ENCODE data around the gene ULK3.

ULK3 gene

GRCh38 chr15:74842581-74843444 lies at the start of gene ULK3 (continued):
- peak; percentile 31; the same call in 1 of the 2 replicates for TF ChIP-seq ELK4 (IDR thresholded peaks at IDR 0.05; ENCODE audit: borderline replicate concordance, low read depth, low read length)
- TF ChIP-seq ZNF132 (tag by site-specific recombination; IDR thresholded peaks at IDR 0.05; ENCODE audit: borderline replicate concordance): no peak
- peak; percentile 55; the same call in 1 of the 2 replicates for TF ChIP-seq ZNF629 (tag by site-specific recombination; IDR thresholded peaks at IDR 0.05)
- TF ChIP-seq ZNF114 (tag by site-specific recombination; IDR thresholded peaks at IDR 0.05): no peak
- TF ChIP-seq SP3 (tag by site-specific recombination; IDR thresholded peaks at IDR 0.05): peak; percentile 67
- TF ChIP-seq ZNF785 (tag by site-specific recombination; IDR thresholded peaks at IDR 0.05): 0 out of 2 replicates have a peak, but pooled peaks have one; percentile 24
- TF ChIP-seq ZNF580 (tag by site-specific recombination; IDR thresholded peaks at IDR 0.05): no peak
- TF ChIP-seq ZNF133 (tag by site-specific recombination; IDR thresholded peaks at IDR 0.05): no peak; the same call in 1 of the 2 replicates
- no peak; the same call in 1 of the 2 replicates for TF ChIP-seq ZNF610 (tag by site-specific recombination; IDR thresholded peaks at IDR 0.05; ENCODE audit: borderline replicate concordance)
- no peak for TF ChIP-seq ZNF366 (tag by site-specific recombination; conservative IDR thresholded peaks at IDR 0.05)
- peak; percentile 87; the same call in 1 of the 2 replicates for TF ChIP-seq ZXDB (tag by site-specific recombination; IDR thresholded peaks at IDR 0.05)
- no peak for TF ChIP-seq ZNF777 (tag by site-specific recombination; IDR thresholded peaks at IDR 0.05; ENCODE audit: borderline replicate concordance)
- peak; percentile 51 for TF ChIP-seq ZSCAN23 (tag by site-specific recombination; IDR thresholded peaks at IDR 0.05)
- TF ChIP-seq TCF7L2 (IDR thresholded peaks at IDR 0.05; ENCODE audit: borderline replicate concordance, low read depth, low read length): no peak
- no peak for TF ChIP-seq GLI2 (tag by site-specific recombination; IDR thresholded peaks at IDR 0.05; ENCODE audit: borderline replicate concordance, low read depth)
- TF ChIP-seq IKZF3 (tag by site-specific recombination; IDR thresholded peaks at IDR 0.05): peak; percentile 56
- no peak for TF ChIP-seq ZNF664 (tag by site-specific recombination; IDR thresholded peaks at IDR 0.05)
- peak; percentile 17; the same call in 1 of the 2 replicates for TF ChIP-seq ZNF24 (tag by site-specific recombination; IDR thresholded peaks at IDR 0.05)
- no peak for TF ChIP-seq ZNF645 (tag by site-specific recombination; IDR thresholded peaks at IDR 0.05)
- TF ChIP-seq SP2 (tag by site-specific recombination; IDR thresholded peaks at IDR 0.05): peak; percentile 63
- TF ChIP-seq ZNF404 (tag by site-specific recombination; IDR thresholded peaks at IDR 0.05): no peak
- TF ChIP-seq ZNF555 (tag by site-specific recombination; conservative IDR thresholded peaks at IDR 0.05): no peak
- TF ChIP-seq ZNF350 (tag by site-specific recombination; IDR thresholded peaks at IDR 0.05): no peak
- peak; percentile 56; the same call in 1 of the 2 replicates for TF ChIP-seq ZSCAN18 (tag by site-specific recombination; IDR thresholded peaks at IDR 0.05)
- TF ChIP-seq ZBTB7A (tag by site-specific recombination; IDR thresholded peaks at IDR 0.05; ENCODE audit: low read depth): peak; percentile 88; the same call in 1 of the 2 replicates
- no peak for TF ChIP-seq ZNF549 (tag by site-specific recombination; IDR thresholded peaks at IDR 0.05)
- no peak for TF ChIP-seq ZNF585B (tag by site-specific recombination; IDR thresholded peaks at IDR 0.05)
- TF ChIP-seq ZNF623 (tag by site-specific recombination; IDR thresholded peaks at IDR 0.05): no peak
- TF ChIP-seq ZNF391 (tag by site-specific recombination; IDR thresholded peaks at IDR 0.05; ENCODE audit: borderline replicate concordance, low read depth): peak; percentile 58; the same call in 1 of the 2 replicates
- no peak for TF ChIP-seq ZNF791 (tag by site-specific recombination; IDR thresholded peaks at IDR 0.05)
- TF ChIP-seq ZNF571 (tag by site-specific recombination; IDR thresholded peaks at IDR 0.05): no peak
- no peak for TF ChIP-seq ZNF658 (tag by site-specific recombination; IDR thresholded peaks at IDR 0.05)
- TF ChIP-seq ZNF501 (tag by site-specific recombination; IDR thresholded peaks at IDR 0.05): peak; percentile 57; the same call in 1 of the 2 replicates
- TF ChIP-seq ZNF692 (tag by site-specific recombination; IDR thresholded peaks at IDR 0.05): peak; percentile 96
- TF ChIP-seq ZFHX2 (tag by site-specific recombination; conservative IDR thresholded peaks at IDR 0.05): peak; percentile 100
- no peak for TF ChIP-seq ZNF426 (tag by site-specific recombination; IDR thresholded peaks at IDR 0.05)
